NCI-H526 (cell line): Measurements from ENCODE around the gene PIR.

ENCODE experiments used
- DNase-seq, 2 experiments: peaks; one replicate each; lab custom pipeline; 2025; lab: John Stamatoyannopoulos, UW

PIR gene

DNA sequence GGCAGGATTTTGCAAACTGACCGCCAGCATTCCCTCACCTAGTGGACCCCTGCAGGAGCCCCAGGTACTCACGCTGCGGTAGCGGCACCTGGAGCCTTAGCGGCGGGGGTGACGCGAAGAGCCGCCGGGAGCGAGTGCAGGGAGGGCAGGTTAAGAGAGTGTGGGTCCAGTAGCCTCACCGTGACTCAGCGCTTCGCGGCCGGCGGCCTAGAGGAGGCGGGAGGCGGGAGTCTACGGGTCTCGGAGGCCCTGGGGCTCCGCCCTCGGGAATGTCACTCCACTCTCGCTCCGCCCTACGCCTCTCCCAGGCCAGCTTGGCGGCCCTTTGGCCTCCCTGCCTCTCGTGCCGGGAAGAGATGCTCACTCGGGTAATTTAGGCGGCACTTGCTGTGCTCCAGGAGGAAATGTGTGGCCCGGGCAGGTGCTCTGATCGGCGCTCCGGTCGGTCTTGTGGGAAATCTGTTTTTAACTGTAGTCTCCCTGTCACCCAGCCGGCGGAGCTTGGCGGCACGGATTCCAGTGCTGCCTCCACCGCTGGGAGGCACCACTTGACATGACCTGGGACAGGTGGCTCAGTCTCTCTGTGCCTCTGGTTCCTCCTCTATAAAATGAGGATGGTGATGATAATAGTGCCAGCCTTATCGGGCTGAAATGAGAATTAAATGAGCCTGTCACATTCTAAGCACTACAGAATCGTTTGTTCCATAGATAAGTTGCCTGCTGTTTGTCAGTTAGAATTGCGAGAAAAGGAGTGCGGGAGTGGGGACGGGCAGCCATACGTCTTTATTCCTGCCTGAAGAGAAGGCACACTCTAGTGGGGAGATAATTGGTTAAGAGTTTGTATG lies at the start of gene PIR:
PIR (minus strand) TSS at position 216 of the 845 bp plus-strand sequence. CDS start 2,076 bp downstream, outside the sequence.
- peak; percentile 91 to 98 for DNase-seq

DNA sequence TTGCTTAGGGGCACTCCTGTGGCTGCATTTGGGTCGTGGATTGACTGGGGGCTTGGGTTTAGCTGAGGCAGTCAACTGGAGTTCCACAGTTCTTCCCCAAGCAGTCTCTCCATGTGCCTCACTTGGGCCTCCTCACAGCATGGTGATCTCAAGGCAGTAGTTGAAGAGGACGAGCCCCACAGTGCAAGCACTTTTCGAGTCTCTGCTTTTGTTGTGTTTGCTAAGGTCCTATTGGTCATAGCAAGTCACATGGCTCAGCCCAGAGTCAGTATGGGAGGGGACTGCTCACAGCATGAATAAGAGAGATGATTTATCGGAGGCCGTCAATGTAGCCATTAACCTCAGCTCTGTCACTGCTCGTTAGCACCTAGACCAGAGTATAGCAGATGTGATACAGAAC lies 37.2 kb upstream of the PIR start:
- DNase-seq, result no peak

DNA sequence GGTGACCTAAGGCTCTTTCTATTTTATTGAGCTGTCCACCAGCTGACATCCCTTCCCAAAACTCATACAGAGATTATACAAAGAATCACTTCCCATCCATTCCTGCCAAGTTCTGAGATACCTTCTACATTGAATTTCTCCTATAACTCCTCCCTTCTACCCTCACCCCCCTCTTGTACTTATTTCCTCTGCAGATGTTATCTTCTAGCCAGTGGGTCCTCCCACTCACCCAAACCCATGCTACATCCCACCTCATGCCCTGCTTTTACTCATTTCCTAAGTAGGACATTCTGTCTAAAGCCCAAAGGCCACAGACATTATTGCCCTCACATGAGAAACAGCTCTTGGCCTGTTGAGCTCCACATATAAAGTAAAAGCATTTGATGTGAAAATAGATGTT lies 36.0 kb upstream of the PIR start:
- no peak for DNase-seq

DNA sequence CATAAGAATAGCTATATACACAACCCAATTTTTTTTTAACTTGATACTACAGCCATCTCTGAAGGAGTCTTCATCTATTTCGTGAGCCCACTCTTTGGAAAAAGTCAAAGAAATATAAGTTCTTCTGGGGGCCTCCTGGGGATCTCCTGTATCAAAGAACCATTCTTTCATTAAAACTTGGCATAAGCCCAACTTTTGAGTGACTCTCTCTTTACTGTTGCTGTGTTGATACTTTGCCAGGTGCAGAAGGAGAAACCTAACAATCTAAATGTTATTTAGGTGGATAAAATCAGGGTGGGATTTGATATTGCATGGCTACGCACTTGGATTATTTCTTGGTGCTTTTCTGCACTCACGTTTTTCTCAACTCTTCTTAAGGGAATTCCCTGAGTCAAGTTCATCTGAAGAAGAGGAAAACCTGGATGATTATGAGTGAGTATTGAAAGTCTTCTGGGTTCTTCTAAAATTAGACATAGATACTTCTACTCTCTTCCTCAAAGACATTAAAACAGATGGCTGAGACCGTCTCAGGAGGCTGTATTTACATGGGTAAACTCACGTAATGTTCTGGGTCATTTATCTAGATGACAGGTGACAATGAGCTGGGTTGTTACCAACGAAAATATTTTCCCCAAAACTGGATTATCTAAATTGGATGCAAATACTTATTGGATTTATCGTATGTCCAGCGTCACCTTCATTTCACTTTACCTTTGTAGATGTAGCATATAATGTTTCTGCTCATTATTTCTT lies 32.7 kb upstream of the PIR start:
- DNase-seq, result peak; percentile 72 to 82

DNA sequence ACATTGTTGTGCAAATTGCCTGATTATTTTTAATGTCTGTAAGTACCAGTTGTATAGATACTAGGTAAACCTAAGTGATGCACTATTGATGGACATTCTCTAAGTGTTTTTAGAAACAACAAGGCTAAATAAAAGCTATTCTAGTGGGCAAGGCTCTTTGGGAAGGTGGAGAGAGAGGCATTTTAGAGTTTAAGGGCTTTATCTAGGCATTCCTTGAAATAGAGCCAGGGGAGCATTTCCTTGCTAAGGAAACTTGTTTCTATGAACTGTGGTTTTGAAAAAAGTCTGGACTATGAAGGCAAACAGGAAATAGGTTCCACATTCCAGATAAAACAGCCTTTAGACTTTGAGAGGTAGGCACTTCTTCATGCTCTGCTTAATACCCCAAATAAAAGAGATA lies 31.3 kb upstream of the PIR start:
- no peak for DNase-seq

DNA sequence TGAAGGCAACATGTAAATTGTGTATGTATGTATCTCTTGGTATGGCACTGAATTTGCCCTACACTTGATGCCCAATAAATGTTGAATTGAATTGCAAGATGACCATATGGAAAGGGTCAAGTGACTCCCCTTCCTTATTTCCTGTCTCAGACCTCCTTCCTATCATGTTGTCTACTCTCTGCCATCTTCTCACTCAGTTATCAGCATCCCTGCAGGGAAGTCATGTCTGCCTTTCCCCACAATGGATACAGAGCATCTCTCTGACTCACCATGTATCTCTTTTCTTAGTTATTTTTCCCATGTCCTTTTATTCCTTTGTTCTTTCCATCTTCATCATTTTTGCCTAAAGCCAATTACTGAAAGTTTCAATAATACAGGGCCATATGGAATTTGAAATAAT lies 30.0 kb upstream of the PIR start:
- no peak for DNase-seq

DNA sequence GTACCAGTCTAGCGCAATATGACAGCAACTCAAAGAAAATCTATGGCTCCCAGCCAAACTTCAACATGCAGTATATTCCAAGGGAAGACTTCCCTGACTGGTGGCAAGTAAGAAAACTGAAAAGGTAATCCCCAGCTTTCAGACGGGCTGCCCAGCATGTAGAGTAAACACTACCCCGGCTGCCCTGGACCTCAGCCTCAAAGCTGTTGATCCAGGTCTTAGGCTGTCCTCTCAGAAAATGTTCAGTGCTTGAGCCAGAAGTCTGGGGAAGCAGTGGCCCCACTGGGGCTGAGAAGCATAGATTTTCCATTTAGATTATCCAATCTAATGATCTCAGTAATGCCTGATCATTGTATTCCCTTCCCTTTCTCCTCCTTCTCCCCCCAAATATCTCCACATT lies 29.3 kb upstream of the PIR start:
- no peak for DNase-seq

DNA sequence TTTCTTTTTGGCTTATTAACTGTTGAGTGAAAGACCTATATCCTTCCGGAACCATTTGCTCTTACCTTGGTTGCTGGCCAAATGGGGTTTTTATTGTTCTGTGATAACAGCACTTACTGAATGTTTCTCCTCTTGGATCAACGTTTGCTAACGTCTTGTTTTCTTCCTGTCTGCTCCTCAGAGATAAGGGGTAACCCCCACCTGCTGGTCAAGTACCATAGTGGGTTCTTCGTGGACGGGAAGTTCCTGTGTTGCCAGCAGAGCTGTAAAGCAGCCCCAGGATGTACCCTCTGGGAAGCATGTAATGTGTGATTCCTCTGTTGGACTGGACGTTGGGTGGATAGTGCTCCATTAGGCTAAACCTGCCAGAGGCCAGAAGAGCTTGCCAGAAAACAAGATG lies 22.8 kb upstream of the PIR start:
- no peak for DNase-seq

DNA sequence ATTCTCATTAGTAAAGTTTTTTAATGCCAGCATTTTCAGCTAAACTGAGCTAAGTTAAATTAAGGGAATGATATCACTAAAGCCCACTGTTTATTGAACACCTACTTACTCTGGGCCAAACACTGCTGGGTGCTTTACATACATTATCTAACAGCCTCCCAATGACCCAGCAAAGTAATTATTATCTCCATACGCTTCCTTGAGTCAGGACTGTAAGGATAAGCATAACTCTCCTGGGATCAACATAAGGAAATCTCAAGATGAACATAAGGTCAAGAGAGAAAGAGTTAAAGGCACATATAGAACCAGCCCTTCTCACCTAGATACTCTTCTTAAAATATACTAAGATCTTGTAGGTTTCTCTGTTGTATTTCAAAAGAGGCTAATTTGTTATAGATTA lies 21.1 kb upstream of the PIR start:
- no peak for DNase-seq

DNA sequence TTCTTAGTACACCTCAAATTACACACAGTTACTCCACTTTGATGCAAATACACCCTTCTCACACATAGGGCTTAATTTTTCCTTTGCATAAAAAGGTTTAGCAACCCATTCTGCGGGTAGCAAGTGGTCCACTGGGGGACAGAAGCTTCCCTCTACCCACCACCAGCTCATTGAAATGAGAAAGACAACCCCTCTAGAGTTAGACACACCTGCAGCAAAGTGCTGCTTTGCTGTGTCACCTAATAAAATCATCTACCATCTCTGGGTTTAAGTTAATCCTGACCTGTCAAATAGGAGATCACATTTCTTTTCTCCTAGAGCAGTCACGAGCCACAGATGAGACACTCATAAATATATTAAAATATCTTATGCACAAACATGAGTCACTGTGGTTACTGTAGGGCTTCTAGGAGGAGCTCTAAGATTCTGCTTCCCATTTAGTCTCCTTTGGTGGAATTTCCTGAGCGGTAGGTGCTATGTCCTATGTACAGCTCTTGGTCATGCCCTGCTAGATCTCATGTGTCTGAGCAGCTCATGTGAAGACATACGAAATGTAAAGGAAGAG lies 19.4 kb upstream of the PIR start:
- peak; percentile 30 to 34 for DNase-seq

DNA sequence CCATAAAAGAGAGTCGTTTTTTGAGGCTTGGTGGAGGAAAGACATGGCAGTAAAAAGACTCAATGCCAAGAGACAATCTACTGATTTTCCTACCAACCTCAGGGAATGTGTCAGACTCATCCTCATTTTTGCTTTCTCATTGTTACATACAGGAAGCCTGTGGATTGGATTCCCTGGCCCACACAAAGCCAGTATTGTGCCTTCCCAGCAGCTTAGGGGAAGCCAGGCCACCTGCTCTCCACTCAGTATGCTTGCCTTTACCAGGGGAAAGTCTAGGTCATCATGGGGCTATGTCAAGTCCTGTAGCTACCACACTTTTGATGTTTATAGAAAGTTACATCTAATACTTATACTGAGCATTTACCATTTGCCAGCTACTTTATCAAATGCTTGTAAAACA lies 18.4 kb upstream of the PIR start:
- DNase-seq, result peak; percentile 86 to 87

DNA sequence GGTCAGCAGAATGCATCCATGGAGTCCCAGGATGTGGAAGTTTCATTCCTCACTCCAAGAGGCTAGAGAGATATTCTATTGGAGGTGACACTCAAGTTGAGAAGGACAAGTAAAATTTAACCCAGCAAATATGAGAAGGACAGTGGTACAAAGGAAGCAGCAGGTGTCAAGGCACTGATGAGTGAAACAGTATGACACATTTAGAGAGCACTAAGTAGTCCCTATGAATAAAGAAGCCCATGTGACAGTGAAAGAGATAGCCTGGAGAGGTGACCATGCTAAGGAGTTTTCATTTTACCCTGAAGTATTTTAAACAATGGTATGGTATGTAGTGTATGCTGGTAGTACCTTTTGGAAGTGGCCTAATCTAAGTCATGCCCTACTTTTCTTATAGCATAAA lies 16.7 kb upstream of the PIR start:
- DNase-seq, result no peak

DNA sequence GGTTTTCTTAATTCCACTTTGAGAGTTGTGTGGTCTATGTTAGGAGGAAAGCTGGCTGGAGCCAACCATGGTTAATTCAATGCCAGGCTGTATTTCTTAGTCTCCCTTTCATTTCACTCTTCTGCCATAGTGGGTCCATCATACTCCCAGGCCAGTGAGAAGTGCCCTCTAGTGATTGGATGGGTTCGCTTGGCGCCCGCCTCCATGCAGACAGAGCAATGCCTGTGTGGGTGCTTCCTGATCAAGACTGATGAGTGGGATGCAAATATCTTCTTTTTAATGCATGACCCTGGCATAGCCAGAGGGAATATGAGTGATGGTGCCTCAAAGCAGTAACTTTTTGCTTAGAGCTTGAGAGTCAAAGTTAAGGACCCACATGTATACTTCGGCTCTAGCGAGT lies 13.9 kb upstream of the PIR start:
- peak; percentile 95 to 96 for DNase-seq

DNA sequence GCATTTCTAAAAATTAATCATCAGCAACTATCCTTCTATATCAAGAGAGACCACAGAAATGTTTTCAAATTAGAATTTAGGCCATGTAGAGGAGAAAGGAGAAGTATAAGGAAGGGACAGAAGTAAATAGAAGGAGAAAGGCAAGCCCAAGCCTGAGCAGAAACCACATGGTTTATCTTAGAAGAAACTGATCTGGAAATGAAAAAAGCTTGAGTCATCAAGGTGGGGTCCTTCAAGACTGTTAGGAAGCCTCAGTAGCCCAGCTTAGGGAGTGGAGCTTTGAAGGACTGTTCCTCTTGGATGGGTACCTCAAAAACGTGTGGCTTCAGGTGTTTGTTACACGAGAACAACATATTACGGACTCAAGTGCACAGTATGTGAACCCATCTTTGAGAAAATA lies 12.0 kb upstream of the PIR start:
- DNase-seq, result peak in 1 of 2 experiments; percentile 79

DNA sequence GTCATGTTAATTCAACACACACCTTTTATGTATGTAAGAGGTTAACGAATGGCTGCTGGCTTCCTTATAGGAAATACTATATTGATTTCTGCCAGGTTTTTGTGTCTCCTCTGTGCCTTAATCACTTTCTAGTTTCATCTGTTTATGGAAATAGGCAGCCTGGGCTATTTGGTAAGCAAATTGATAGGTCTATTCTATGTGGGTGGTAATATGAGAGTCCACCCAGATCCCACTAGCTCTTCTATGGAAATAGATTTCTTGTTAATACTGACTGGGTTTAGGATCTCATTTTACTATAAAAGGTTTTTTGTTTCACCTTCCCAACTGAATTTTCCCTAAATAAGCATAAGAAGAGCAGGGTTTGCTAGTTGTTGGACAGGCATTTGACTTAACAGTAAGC lies 11.5 kb upstream of the PIR start:
- DNase-seq, result peak; percentile 96 to 99

DNA sequence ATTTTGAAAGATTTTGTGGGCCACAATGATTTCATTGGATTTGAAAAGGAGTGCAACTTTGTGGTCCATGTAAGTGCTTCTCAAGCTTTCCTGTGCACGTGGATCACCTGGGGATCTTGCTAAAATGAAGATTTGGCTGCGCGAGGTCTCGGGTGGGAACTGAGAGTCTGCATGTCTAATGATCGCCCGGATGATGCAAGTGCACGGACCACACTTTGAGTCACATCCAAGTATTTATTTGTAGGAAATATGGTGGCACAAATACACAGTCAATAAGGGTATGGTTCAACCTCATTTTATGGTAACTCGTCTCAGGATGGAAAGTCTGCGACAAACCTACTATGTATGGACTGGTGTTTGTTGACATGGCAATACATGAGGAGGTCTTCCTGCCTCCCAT lies 8.4 kb upstream of the PIR start:
- no peak for DNase-seq

DNA sequence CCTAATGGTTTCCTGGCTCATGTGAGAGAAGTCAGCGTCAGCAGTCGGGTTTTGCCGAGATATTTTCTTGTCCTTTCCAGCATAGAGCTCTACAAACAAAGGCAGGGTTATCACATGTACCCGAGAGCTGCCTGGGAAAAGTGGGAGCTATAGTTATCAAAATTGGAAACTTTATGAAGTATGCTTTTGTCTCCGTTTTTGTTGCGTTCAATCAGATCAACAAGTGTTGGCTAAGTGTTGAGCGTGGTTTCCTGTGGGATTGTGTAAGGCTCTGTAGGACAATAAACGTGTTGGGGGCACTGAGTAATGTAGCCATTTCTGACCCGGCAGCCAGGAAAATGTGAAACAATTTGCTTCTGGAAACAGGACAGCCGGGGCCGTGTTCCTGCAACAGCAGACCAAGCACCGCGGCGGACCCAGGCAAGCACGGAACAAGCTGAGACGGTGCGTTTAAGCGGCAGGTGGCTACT lies 7.4 kb upstream of the PIR start, which contains the start of gene BMX:
BMX (plus strand) TSS at position 311 of the 470 bp plus-strand sequence. CDS start 7,547 bp downstream, outside the sequence.
- no peak for DNase-seq

DNA sequence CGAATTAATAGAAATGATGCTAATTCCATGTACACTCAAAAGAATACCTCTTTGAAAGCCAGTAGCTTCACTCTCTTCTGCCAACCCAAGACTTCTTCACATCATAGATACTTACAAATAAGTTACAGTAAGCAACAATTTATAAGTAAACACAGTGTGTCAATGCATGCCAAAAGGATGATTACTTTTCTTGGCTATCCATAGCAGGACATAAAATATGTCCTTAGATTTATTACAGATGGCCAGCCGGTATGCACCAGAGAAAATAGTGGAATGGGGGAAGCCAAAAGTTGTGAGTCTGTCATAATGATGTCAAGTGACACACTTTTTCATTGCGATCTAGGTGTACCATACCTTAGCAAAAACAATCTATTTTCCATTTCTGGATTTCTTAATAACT lies 6.8 kb upstream of the PIR start:
- no peak for DNase-seq

DNA sequence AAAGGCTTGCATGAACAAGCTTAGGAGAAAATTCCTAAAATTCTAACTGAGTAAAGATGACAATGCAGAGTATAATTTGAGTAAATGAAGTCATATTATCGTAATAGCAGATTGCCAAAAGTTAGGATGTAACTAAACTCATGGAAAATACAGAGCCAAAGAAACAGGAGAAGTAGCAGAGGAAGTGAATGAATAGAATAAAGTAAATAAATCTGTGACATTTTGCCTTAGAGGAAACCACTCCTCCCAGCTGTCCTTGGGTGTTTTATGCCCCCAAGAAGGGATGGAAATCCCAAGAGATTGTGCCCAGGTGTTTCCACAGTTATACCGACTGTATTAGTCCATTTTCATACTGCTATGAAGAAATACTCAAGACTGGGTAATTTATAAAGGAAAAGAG lies 5.6 kb upstream of the PIR start:
- no peak for DNase-seq

DNA sequence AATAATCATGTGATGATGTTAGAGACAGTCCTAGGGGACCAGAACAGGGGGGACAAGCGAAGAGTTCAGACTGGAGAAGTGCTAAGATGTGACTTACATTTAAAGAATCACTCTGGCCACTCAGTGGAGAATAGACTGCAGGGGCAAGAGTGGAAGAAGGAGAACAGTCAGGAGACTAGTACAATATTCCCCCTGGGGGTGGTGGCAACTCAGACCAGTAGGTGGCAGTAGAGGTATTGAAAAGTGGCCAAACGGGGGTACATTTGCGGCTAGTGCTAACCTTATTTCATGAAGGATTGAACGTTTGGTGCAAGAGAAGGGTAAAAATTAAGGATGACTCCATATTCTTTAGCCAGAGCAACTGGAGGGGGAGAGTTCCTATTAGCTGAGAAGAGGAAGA lies 4.7 kb upstream of the PIR start:
- DNase-seq, result peak; percentile 62 to 90

DNA sequence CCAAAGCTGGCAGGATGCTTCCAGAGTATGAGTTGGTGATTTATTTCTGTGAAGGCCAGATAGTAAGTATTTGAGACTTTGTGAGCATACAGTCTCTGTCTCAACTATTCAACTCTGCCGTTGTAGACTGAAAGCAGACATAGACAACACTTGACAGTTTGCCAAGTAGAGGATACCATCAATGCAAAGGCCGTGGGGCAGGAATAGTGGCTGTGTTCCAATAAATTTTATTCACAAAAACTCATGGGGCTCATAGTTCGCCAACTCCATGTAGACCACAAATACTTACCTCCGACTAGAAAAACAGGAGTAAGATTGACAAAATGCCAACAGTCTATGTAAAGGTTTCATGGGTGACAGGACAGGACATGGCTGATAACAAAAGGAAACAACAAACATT lies 3.7 kb upstream of the PIR start:
- no peak for DNase-seq

DNA sequence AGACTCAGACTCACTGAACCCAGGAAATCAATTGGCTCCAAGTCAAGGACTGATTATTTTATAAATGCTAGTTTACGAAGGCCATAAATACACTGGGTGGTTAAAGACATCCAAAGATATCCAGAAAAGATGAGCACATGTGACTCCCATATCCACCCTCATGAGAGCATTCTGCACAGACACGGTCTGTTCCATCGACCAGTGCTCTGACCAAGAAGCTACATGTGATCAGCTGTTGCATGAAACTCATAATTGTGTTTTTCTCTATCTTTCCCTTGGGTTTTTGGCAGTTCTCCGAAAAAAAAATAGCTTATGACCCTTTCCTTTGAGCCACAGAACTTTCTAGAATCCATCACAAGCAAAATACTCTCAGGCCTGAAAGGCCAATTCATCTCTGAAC lies 2.7 kb upstream of the PIR start:
- DNase-seq, result no peak

DNA sequence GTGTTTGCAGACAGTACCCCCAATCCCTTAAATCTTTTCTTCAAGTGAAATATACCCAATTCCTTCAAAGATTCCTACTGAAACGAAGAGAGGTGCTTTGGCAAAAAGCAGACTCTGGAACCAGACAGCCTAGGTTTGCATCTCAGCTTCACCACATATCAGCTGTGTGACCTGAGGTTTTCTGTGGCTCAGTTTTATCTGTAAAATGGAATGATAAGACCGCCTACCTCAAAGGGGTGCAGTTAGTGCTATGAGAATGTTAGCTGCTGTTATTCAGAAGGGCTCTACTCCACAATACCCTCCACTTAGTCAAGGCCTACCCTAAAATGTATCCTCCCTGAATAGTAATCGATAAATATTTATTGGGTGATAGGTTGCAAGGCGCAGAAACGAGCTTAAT lies 664 bp downstream of the PIR start:
- DNase-seq, result no peak
